ENCODE data around the gene PLAAT2.
"Not testable (repeated sequence)": the region's sequence is repeated elsewhere in the genome, so short reads cannot be mapped to it uniquely, and the experiment has no call there.

The PLAAT2 gene

DNA sequence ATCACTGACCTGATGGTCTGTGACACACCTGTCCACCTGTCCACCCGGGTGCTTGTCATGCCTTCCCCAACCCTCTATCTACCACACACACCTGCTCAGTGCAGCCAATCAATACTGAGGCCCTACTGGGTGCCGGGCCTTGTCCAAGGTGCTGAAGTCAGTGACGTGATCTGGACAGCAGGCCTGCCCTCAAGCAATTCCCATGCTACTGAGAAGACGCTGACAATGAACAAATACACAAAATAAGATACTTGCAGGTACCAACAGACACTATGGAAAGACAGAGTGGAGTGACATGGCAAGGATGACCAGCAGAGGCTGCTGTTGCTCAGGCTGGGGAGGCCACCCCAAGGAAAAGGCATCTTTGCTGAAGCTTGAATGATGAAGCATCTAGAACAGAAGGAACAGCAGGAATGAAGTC, 29.8 kb upstream of the PLAAT2 start:
- peak; percentile 96 for TF ChIP-seq CTCF (IDR thresholded peaks at IDR 0.05; ENCODE audit: control insufficient read depth, insufficient read depth, low read depth, low read length, missing control alignments)
- no peak overlapping the region for H3K4me3 ChIP-seq (ENCODE audit: control insufficient read depth, low read depth, low read length)
- no peak for DNase-seq (ENCODE audit: low read depth)

DNA sequence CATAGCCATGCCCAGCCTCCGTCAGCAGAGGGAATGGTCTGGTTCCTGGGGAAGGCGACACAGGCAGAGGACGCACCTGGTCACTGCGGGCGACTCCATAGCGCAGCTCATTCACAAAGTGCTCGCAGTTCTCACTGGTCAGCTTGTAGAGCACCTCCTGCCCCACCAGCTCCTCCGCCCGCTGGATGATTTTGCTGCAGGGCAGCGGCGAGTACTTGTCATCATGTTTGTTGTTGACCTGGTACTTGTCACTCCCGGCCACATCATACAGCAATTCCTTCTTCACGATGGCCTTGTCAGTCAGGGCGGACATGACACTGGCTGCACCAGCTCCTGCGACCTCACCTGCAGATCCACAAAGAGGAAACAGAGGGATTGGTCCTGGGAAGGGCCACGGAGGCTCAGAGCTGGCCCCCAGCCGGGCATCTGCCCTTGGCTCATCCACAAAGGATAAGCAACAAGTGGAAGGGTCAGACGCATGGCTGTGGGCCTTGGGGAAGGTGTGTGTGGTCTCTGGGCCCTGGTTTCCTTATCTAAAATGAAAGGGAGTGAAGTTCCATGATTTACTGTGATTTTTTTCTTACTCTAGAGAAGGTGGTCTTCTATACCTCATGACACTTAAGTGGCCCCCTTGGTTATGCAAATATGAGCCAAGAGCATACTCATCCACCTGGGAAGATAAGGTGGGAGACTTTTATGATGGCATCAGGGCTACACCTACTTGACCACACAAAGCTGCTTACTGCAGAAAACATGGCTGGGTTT, 27.0 kb upstream of the PLAAT2 start:
- no peak for DNase-seq (ENCODE audit: low read depth)
- no peak overlapping the region for H3K4me3 ChIP-seq (ENCODE audit: control insufficient read depth, low read depth, low read length)
- no peak for TF ChIP-seq CTCF (IDR thresholded peaks at IDR 0.05; ENCODE audit: control insufficient read depth, insufficient read depth, low read depth, low read length, missing control alignments)

- TF ChIP-seq CTCF (IDR thresholded peaks at IDR 0.05; ENCODE audit: control insufficient read depth, insufficient read depth, low read depth, low read length, missing control alignments): no peak
- H3K4me3 ChIP-seq (ENCODE audit: control insufficient read depth, low read depth, low read length): no peak overlapping the region
- DNase-seq (ENCODE audit: low read depth): no peak
Observed at GRCh38 chr11:63589000-63589399, 25.8 kb upstream of the PLAAT2 start.

GRCh38 chr11:63586451-63587166, 23.4 kb upstream of the PLAAT2 start:
- H3K4me3 ChIP-seq (ENCODE audit: control insufficient read depth, low read depth, low read length): no peak overlapping the region
- TF ChIP-seq CTCF (IDR thresholded peaks at IDR 0.05; ENCODE audit: control insufficient read depth, insufficient read depth, low read depth, low read length, missing control alignments): no peak
- DNase-seq (ENCODE audit: low read depth): no peak

GRCh38 chr11:63583357-63583677, 20.1 kb upstream of the PLAAT2 start:
- H3K4me3 ChIP-seq (ENCODE audit: control insufficient read depth, low read depth, low read length): no peak overlapping the region
- DNase-seq (ENCODE audit: low read depth): no peak
- no peak for TF ChIP-seq CTCF (IDR thresholded peaks at IDR 0.05; ENCODE audit: control insufficient read depth, insufficient read depth, low read depth, low read length, missing control alignments)

- DNase-seq (ENCODE audit: low read depth); H3K4me3 ChIP-seq (ENCODE audit: control insufficient read depth, low read depth, low read length): not testable (repeated sequence)
Observed at GRCh38 chr11:63581224-63581623, 18.0 kb upstream of the PLAAT2 start.

DNA sequence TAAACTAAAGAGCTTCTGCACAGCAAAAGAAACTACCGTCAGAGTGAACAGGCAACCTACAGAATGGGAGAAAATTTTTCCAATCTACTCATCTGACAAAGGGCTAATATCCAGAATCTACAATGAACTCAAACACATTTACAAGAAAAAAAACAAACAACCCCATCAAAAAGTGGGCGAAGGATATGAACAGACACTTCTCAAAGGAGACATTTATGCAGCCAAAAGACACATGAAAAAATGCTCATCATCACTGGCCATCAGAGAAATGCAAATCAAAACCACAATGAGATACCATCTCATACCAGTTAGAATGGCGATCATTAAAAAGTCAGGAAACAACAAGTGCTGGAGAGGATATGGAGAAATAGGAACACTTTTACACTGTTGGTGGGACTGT, 15.7 kb upstream of the PLAAT2 start:
- DNase-seq (ENCODE audit: low read depth); H3K4me3 ChIP-seq (ENCODE audit: control insufficient read depth, low read depth, low read length): not testable (repeated sequence)
